Activated CD4-positive, alpha-beta T cell treated with anti-CD3 and anti-CD28 coated beads for 4 hours (primary cell): Measurements from ENCODE around the gene TBC1D5.

ENCODE experiments used
- DNase-seq, 2 donors: peaks; one replicate each; pipeline ENCODE4 v3.0.0-alpha.2; 2020

TBC1D5 gene

GRCh38 chr3:17266846-17267245 is 475.6 kb downstream of the TBC1D5 start:
- no peak for DNase-seq

GRCh38 chr3:17261627-17262369 is 480.6 kb downstream of the TBC1D5 start:
- no peak for DNase-seq

GRCh38 chr3:17260257-17260656 is 482.2 kb downstream of the TBC1D5 start:
- DNase-seq: no peak

GRCh38 chr3:17259685-17260084 is 482.7 kb downstream of the TBC1D5 start:
- DNase-seq: no peak

GRCh38 chr3:17258823-17259436 is 483.5 kb downstream of the TBC1D5 start:
- peak in 1 of 2 donors; percentile 26 for DNase-seq

- no peak for DNase-seq
These were observed 485.2 kb downstream of the TBC1D5 start for GRCh38 chr3:17257269-17257668.

GRCh38 chr3:17243621-17244020 is 498.8 kb downstream of the TBC1D5 start:
- DNase-seq: no peak

GRCh38 chr3:17239417-17239816 is 503.0 kb downstream of the TBC1D5 start:
- DNase-seq: no peak

GRCh38 chr3:17238023-17238422 is 504.4 kb downstream of the TBC1D5 start:
- no peak for DNase-seq

GRCh38 chr3:17235310-17235709 is 507.1 kb downstream of the TBC1D5 start:
- DNase-seq: no peak

- DNase-seq: no peak
These were observed 508.0 kb downstream of the TBC1D5 start for GRCh38 chr3:17234382-17234781.

- DNase-seq: peak; percentile 39 to 48
These were observed 509.0 kb downstream of the TBC1D5 start for GRCh38 chr3:17233398-17233800.

GRCh38 chr3:17232442-17232841 is 510.0 kb downstream of the TBC1D5 start:
- no peak for DNase-seq

GRCh38 chr3:17231537-17232261 is 510.7 kb downstream of the TBC1D5 start:
- no peak for DNase-seq

GRCh38 chr3:17227472-17227871 is 515.0 kb downstream of the TBC1D5 start:
- DNase-seq: no peak

GRCh38 chr3:17221529-17221928 is 520.9 kb downstream of the TBC1D5 start:
- DNase-seq: no peak

- no peak for DNase-seq
These were observed 522.8 kb downstream of the TBC1D5 start for GRCh38 chr3:17219593-17219992.

- DNase-seq: no peak
These were observed 523.8 kb downstream of the TBC1D5 start for GRCh38 chr3:17218587-17218986.

GRCh38 chr3:17217588-17217987 is 524.8 kb downstream of the TBC1D5 start:
- no peak for DNase-seq

- no peak for DNase-seq
These were observed 529.3 kb downstream of the TBC1D5 start for GRCh38 chr3:17213102-17213501.

GRCh38 chr3:17207979-17208378 is 534.5 kb downstream of the TBC1D5 start:
- no peak for DNase-seq

- DNase-seq: no peak
These were observed 535.4 kb downstream of the TBC1D5 start for GRCh38 chr3:17207019-17207418.

GRCh38 chr3:17204049-17204650 is 538.3 kb downstream of the TBC1D5 start:
- no peak for DNase-seq

- no peak for DNase-seq
These were observed 540.9 kb downstream of the TBC1D5 start for GRCh38 chr3:17201538-17201937.
